Measurements from ENCODE around the gene MYT1. TPM values are rescaled to one million over a fixed set of nuclear protein-coding genes. Genes with fewer than 3 reads are reported as not detected.

MYT1 gene
- total and polyA plus RNA-seq, 9 of the 15 experiments (the other 6 are each of a cell fraction or from before 2014, with no cell fraction given): 0.02 to 0.12 (median 0.06) TPM; not detected in 4

- TF ChIP-seq PCBP1 (IDR thresholded peaks at IDR 0.05; ENCODE audit: low read depth, low read length, poor library complexity, severe bottlenecking) (no peak), ZNF316 (IDR thresholded peaks at IDR 0.05) (no peak)
Measured at GRCh38 chr20:64236137-64237088, 72.2 kb downstream of the MYT1 start (continued).

- intact Hi-C loops (cut with micrococcal nuclease): no loop called here
- POLR2A ChIA-PET: interaction anchor here (1.1 to 1.4 kb wide), 3 partner anchors 9 to 23 kb away, joined by 3 to 4 read pairs (median 3); no protein-coding TSS in a partner anchor
- Histone ChIP-seq H3K27me3 (ENCODE audit: control insufficient read depth in 2 of 2, insufficient read depth in 2 of 2, low read length in 2 of 2) (peaks cover 18 to 54% of the 10 kb centered on the region in 2 experiments; a peak in 4 of 5 replicates), H3K9me1 (ENCODE audit: control insufficient read depth, insufficient read depth, low read length) (no peaks in the 10 kb centered on the region), H3K36me3 (ENCODE audit: control insufficient read depth, insufficient read depth, low read length) (no peaks in the 10 kb centered on the region), H3K27ac (ENCODE audit: extremely low read depth, low read depth, low read length) (no peak overlapping the region), H3K4me1 (replicated peaks in 1 of 2; ENCODE audit: control insufficient read depth in 2 of 2, insufficient read depth in 2 of 2, low read length in 2 of 2) (peaks cover 0 to 19% of the 10 kb centered on the region in 2 experiments; a peak in 3 of 5 replicates), H2AFZ (ENCODE audit: low read depth, low read length) (no peak overlapping the region), H3K4me2 (ENCODE audit: insufficient read depth, low read length) (no peak overlapping the region), H3K4me3 (no peak overlapping the region), H3K9ac (ENCODE audit: insufficient read depth in 1 of 2, low read depth in 2 of 2, low read length in 2 of 2) (no peak overlapping the region), H3K79me2 (ENCODE audit: control insufficient read depth, insufficient read depth, low read length) (no peaks in the 10 kb centered on the region), H4K20me1 (replicated peaks; ENCODE audit: control insufficient read depth, insufficient read depth, low read length) (no peaks in the 10 kb centered on the region; the same call in 1 of the 2 replicates), H3K9me3 (replicated peaks; ENCODE audit: control insufficient read depth, insufficient read depth, low read depth, low read length) (no peaks in the 10 kb centered on the region)
- FAIRE-seq (no peak), DNase-seq (ENCODE audit: extremely low read depth in 1 of 4, low spot score in 3 of 4) (no peak), ATAC-seq (no peak)
- in situ Hi-C loops (cut with MboI): no loop called here
- no TSS peak for BruUV-seq (replicated peaks)
- CTCF ChIA-PET (ENCODE audit: low intra/inter-chr PET ratio): no interaction called here
- WGBS (ENCODE audit: insufficient coverage, low coverage, missing lambda C conversion rate): 28% methylated on average over 17 of the region's 17 CpGs
- no peak for TF ChIP-seq TCF7L2 (IDR thresholded peaks at IDR 0.05; ENCODE audit: low read depth, low read length)
- TF ChIP-seq C11orf30 (IDR thresholded peaks at IDR 0.05; ENCODE audit: low read depth): no peak
- no peak for TF ChIP-seq ZNF668 (CRISPR knock-in tag; IDR thresholded peaks at IDR 0.05)
- TF ChIP-seq GTF2F1 (IDR thresholded peaks at IDR 0.05; ENCODE audit: low read depth, low read length): no peak
- TF ChIP-seq HINFP (tag; conservative IDR thresholded peaks at IDR 0.05; ENCODE audit: low read depth): no peak
- TF ChIP-seq E2F6 (IDR thresholded peaks at IDR 0.05; ENCODE audit: borderline replicate concordance in 1 of 2, extremely low read depth in 1 of 2, insufficient read depth in 1 of 2, insufficient read length in 1 of 2, low read depth in 1 of 2, low read length in 1 of 2, poor library complexity in 1 of 2, severe bottlenecking in 1 of 2): no peak
- no peak for TF ChIP-seq MECOM (CRISPR knock-in tag; IDR thresholded peaks at IDR 0.05)
- no peak for TF ChIP-seq SFPQ (IDR thresholded peaks at IDR 0.05; ENCODE audit: low read depth, low read length)
- TF ChIP-seq ZHX1 (conservative IDR thresholded peaks at IDR 0.05; ENCODE audit: low read length): no peak
Measured at GRCh38 chr20:64237316-64237715, 73.1 kb downstream of the MYT1 start.
